ENCODE measurements around the gene PRAME.

DNA sequence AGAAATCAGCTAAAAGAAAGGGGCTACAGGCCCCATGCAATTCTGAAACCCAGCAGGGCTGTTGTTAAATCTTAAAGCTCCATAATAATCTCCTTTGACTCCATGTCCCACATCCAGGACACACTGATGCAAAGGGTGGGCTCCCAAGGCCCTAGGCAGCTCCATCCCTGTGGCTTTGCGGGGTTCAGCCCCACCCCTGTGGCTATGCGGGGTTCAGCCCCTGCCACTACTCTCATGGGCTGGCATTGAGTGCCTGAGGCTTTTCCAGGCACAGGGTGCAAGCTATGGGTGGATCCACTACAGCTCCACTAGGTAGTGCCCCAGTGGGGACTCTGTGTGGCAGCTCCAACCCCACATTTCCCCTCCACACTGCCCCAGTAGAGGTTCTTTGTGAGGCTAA, 30.3 kb downstream of the PRAME start:
- TF ChIP-seq CTCF (conservative IDR thresholded peaks at IDR 0.05) (no peak), ZFX (IDR thresholded peaks at IDR 0.05) (no peak)
